GM18519 (cell line): ENCODE results near the gene TBRG1.
A peak's percentile ranks its signal among the peaks of the same experiment; 100 is the strongest.
"Not testable (repeated sequence)": the region's sequence is repeated elsewhere in the genome, so short reads cannot be mapped to it uniquely, and the experiment has no call there.

Source experiments
- ATAC-seq: cut with Tn5 transposase; IDR thresholded peaks from one replicate; pipeline ENCODE4 v1.9.1; 2021; ENCODE audit warnings: mild to moderate bottlenecking, moderate library complexity; ENCODE audit not compliant: unreplicated experiment, low FRiP score

The TBRG1 gene

GRCh38 chr11:124622531-124623451, at the start of gene TBRG1:
Gene TBRG1 (plus strand): TSS chr11:124622864. CDS start chr11:124623084, 220 bp downstream.
- ATAC-seq, result peak; percentile 95

- no peak for ATAC-seq
These were observed 44.8 kb upstream of the TBRG1 start for GRCh38 chr11:124577716-124578427.

GRCh38 chr11:124578761-124579160, 43.9 kb upstream of the TBRG1 start:
- ATAC-seq, result no peak

- no peak for ATAC-seq
These were observed 40.8 kb upstream of the TBRG1 start for GRCh38 chr11:124581817-124582216.

GRCh38 chr11:124582565-124582964, 40.1 kb upstream of the TBRG1 start:
- no peak for ATAC-seq

GRCh38 chr11:124583781-124584180, 38.9 kb upstream of the TBRG1 start:
- ATAC-seq, result no peak

GRCh38 chr11:124584681-124585372, 37.8 kb upstream of the TBRG1 start:
- no peak for ATAC-seq

GRCh38 chr11:124586238-124586860, 36.3 kb upstream of the TBRG1 start:
- ATAC-seq, result no peak

GRCh38 chr11:124591430-124591829, 31.2 kb upstream of the TBRG1 start:
- no peak for ATAC-seq

GRCh38 chr11:124592627-124593026, 30.0 kb upstream of the TBRG1 start:
- ATAC-seq, result no peak

GRCh38 chr11:124595302-124595701, 27.4 kb upstream of the TBRG1 start:
- ATAC-seq, result no peak

GRCh38 chr11:124597626-124598025, 25.0 kb upstream of the TBRG1 start:
- no peak for ATAC-seq

GRCh38 chr11:124600621-124601320, 21.9 kb upstream of the TBRG1 start:
- ATAC-seq, result no peak

- ATAC-seq, result no peak
These were observed 20.5 kb upstream of the TBRG1 start for GRCh38 chr11:124602193-124602592.

- not testable (repeated sequence) for ATAC-seq
These were observed 19.9 kb upstream of the TBRG1 start for GRCh38 chr11:124602723-124603122.

- ATAC-seq, result no peak
These were observed 16.9 kb upstream of the TBRG1 start for GRCh38 chr11:124605719-124606118.

- no peak for ATAC-seq
These were observed 14.5 kb upstream of the TBRG1 start for GRCh38 chr11:124608147-124608546.

GRCh38 chr11:124610295-124610694, 12.4 kb upstream of the TBRG1 start:
- ATAC-seq, result no peak

- ATAC-seq, result no peak
These were observed 11.6 kb upstream of the TBRG1 start, which contains the start of gene PANX3 for GRCh38 chr11:124611064-124611463. Gene PANX3 (plus strand): TSS chr11:124611428. CDS start chr11:124611557, 129 bp downstream.

- peak; percentile 80 for ATAC-seq
These were observed 10.6 kb upstream of the TBRG1 start for GRCh38 chr11:124612045-124612444.
